GM23338 (cell line): ENCODE results near the gene SLC22A4. TPM values are rescaled to one million over a fixed set of nuclear protein-coding genes. Genes with fewer than 3 reads are reported as not detected.

Experiments
- ATAC-seq: fragments of 200-7000 bp; cut with Tn5 transposase; 3 replicates; pipeline ENCODE4 v1.9.1; 2020
- DNase-seq: peaks from one replicate; pipeline ENCODE4 v3.0.0-alpha.2; 2015; ENCODE audit warnings: low spot score
- H2AFZ ChIP-seq: fragments of 200-600 bp; sonication (generic); 2 replicates; pipeline ENCODE4 v1.8.0; 2016; ENCODE audit warnings: antibody characterized with exemption, mild to moderate bottlenecking, moderate library complexity
- H3F3A ChIP-seq: fragments of 200-600 bp; sonication (generic); replicated peaks from 2 replicates; pipeline ENCODE4 v1.8.0; 2017; ENCODE audit warnings: antibody characterized with exemption, mixed run types, low read depth
- H3K27ac ChIP-seq: fragments of 200-600 bp; sonication (generic); 2 replicates; pipeline ENCODE4 v1.6.1; 2016; ENCODE audit warnings: low read depth
- H3K27me3 ChIP-seq: fragments of 200-600 bp; sonication (generic); 2 replicates; pipeline ENCODE4 v1.8.0; 2016; ENCODE audit warnings: mild to moderate bottlenecking, mixed run types, moderate library complexity; ENCODE audit not compliant: insufficient read depth
- H3K36me3 ChIP-seq: fragments of 200-600 bp; sonication (generic); 2 replicates; pipeline ENCODE4 v1.8.0; 2016; ENCODE audit warnings: mild to moderate bottlenecking; ENCODE audit not compliant: insufficient read depth
- H3K4me1 ChIP-seq: fragments of 200-600 bp; sonication (generic); 2 replicates; pipeline ENCODE4 v1.8.0; 2016; ENCODE audit warnings: mild to moderate bottlenecking, moderate library complexity; ENCODE audit not compliant: insufficient read depth
- H3K4me2 ChIP-seq: fragments of 200-600 bp; sonication (generic); 2 replicates; pipeline ENCODE4 v1.7.1; 2017; ENCODE audit warnings: mixed run types
- H3K4me3 ChIP-seq: fragments of 200-600 bp; sonication (generic); 2 replicates; pipeline ENCODE4 v1.6.1; 2016; ENCODE audit warnings: mixed run types
- H3K79me2 ChIP-seq: fragments of 200-600 bp; sonication (generic); replicated peaks from 2 replicates; pipeline ENCODE4 v1.8.0; 2017; ENCODE audit warnings: mild to moderate bottlenecking; ENCODE audit not compliant: insufficient read depth
- H3K9me2 ChIP-seq: fragments of 200-600 bp; sonication (generic); 2 replicates; pipeline ENCODE4 v1.8.0; 2017; ENCODE audit not compliant: insufficient read depth
- H4K20me1 ChIP-seq: fragments of 200-600 bp; sonication (generic); replicated peaks from 2 replicates; pipeline ENCODE4 v1.8.0; 2017; ENCODE audit warnings: mild to moderate bottlenecking; ENCODE audit not compliant: insufficient read depth
- H3K27ac Mint-ChIP-seq: 2 replicates; pipeline ENCODE4 v1.8.0; 2020; ENCODE audit warnings: inconsistent platforms, mild to moderate bottlenecking, moderate library complexity, mixed read lengths
- H3K27me3 Mint-ChIP-seq: 3 replicates; pipeline ENCODE4 v1.8.0; 2022; ENCODE audit warnings: low read depth, mild to moderate bottlenecking, moderate library complexity, mixed read lengths, inconsistent platforms; ENCODE audit not compliant: insufficient read depth, poor library complexity
- H3K36me3 Mint-ChIP-seq: 3 replicates; pipeline ENCODE4 v1.8.0; 2021; ENCODE audit warnings: low read depth, mild to moderate bottlenecking, inconsistent platforms, moderate library complexity, mixed read lengths
- H3K4me1 Mint-ChIP-seq: 3 replicates; pipeline ENCODE4 v1.8.0; 2020; ENCODE audit warnings: mild to moderate bottlenecking, inconsistent platforms, mixed read lengths
- H3K4me3 Mint-ChIP-seq: 3 replicates; pipeline ENCODE4 v1.8.0; 2021; ENCODE audit warnings: moderate library complexity, mild to moderate bottlenecking, inconsistent platforms, mixed read lengths
- H3K9me3 Mint-ChIP-seq: 3 replicates; pipeline ENCODE4 v1.8.0; 2020; ENCODE audit warnings: moderate library complexity, mild to moderate bottlenecking, inconsistent platforms, mixed read lengths
- CREB1 ChIP-seq: fragments of 250-450 bp; sonication (Bioruptor Pico); IDR thresholded peaks from 2 replicates; pipeline ENCODE4 v1.5.0; 2020; ENCODE audit warnings: low read depth, mild to moderate bottlenecking, moderate library complexity
- EZH2 ChIP-seq: fragments of 200-600 bp; sonication (generic); IDR thresholded peaks from one replicate; pipeline ENCODE4 v1.8.0; 2017; ENCODE audit warnings: antibody characterized with exemption, mild to moderate bottlenecking, low read depth; ENCODE audit not compliant: unreplicated experiment
- EZH2phosphoT487 ChIP-seq: fragments of 200-600 bp; sonication (generic); IDR thresholded peaks from one replicate; pipeline ENCODE4 v1.8.1; 2018; ENCODE audit warnings: antibody characterized with exemption; ENCODE audit not compliant: unreplicated experiment
- JUNB ChIP-seq: IDR thresholded peaks from one replicate; pipeline ENCODE4 v1.6.1; 2016; ENCODE audit warnings: antibody characterized with exemption; ENCODE audit not compliant: unreplicated experiment
- NANOG ChIP-seq: IDR thresholded peaks from 2 replicates; pipeline ENCODE4 v1.6.1; 2016; ENCODE audit warnings: antibody characterized with exemption, borderline replicate concordance
- POLR2AphosphoS5 ChIP-seq: IDR thresholded peaks from 2 replicates; pipeline ENCODE4 v1.6.1; 2016; ENCODE audit warnings: antibody characterized with exemption, low read depth
- STAT1 ChIP-seq: IDR thresholded peaks from one replicate; pipeline ENCODE4 v1.6.1; 2016; ENCODE audit warnings: antibody characterized with exemption; ENCODE audit not compliant: unreplicated experiment
- ZNF114 ChIP-seq: fragments of 250-450 bp; sonication (Bioruptor Pico); IDR thresholded peaks from 2 replicates; pipeline ENCODE4 v1.5.0; 2020; ENCODE audit warnings: mild to moderate bottlenecking, moderate library complexity
- ZNF331 ChIP-seq: fragments of 250-450 bp; sonication (Bioruptor Pico); IDR thresholded peaks from 2 replicates; pipeline ENCODE4 v1.5.0; 2020; ENCODE audit warnings: low read depth, mild to moderate bottlenecking, moderate library complexity
- polyA plus RNA-seq: library from polyadenylated mRNA; unstranded; fragments of >200 nt; fragmentation: Nextera tagmentation; extraction: Ambion mirVana; gene quantifications from 2 replicates; pipeline ENCODE4 v1.2.1, GENCODE V29; 2016
- total RNA-seq: library from RNA; depleted of rRNA; stranded (reverse); fragments of >200 nt; shearing (Covaris generic); gene quantifications from 2 replicates; pipeline ENCODE4 v1.2.3, GENCODE V29; 2014
- TF ChIP-seq, protein P1 (sequence below): fragments of 250-450 bp; sonication (Bioruptor Pico); IDR thresholded peaks from 2 replicates; pipeline ENCODE4 v1.5.0; 2020; ENCODE audit warnings: mild to moderate bottlenecking, moderate library complexity
- TF ChIP-seq, protein P2 (sequence below): IDR thresholded peaks from 2 replicates; pipeline ENCODE4 v1.6.1; 2016; ENCODE audit warnings: antibody characterized with exemption
- TF ChIP-seq, protein P3 (sequence below): IDR thresholded peaks from one replicate; pipeline ENCODE4 v1.6.1; 2018; ENCODE audit warnings: antibody characterized with exemption; ENCODE audit not compliant: unreplicated experiment
- TF ChIP-seq, protein P4 (sequence below), 2 experiments: fragments of 200-600 bp in 1 of 2; sonication (generic) in 1 of 2; conservative IDR thresholded peaks; 2 replicates each; pipeline versions ENCODE4 v1.5.1 to v1.6.1; 2016 to 2017; ENCODE audit warnings: antibody characterized with exemption in 2 of 2, low read depth in 2 of 2, mild to moderate bottlenecking in 2 of 2, moderate library complexity in 1 of 2

Gene SLC22A4
- total and polyA plus RNA-seq, 2 experiments from 2014 or later: 0.28 to 0.40 TPM

DNA sequence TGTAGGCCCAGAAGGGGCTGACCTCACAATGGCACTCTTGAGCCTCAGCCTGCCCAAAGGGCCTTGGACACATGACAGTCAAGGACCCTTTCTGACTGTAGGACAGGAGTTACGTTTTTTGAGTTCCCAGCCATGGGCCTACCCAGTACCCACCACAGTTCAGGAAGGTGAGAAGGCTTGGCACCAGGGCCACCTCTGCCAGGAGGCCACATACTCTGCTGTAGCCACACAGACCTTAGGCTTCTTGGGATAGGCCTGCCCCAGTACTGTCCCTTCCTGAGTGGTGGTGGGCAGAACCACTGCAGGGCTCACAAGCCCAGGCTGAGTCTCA, 23.9 kb upstream of the SLC22A4 start:
- Mint-ChIP-seq H3K4me3 (no peak overlapping the region), H3K9me3 (no peaks in the 10 kb centered on the region), H3K4me1 (peaks cover 18% of the 10 kb centered on the region), H3K27me3 (peaks cover 6% of the 10 kb centered on the region), H3K27ac (no peak overlapping the region), H3K36me3 (no peaks in the 10 kb centered on the region)
- H3K4me2 ChIP-seq: no peak overlapping the region
- no peaks in the 10 kb centered on the region for H3K79me2 ChIP-seq
- H3K27ac ChIP-seq: no peak overlapping the region
- H3F3A ChIP-seq: peaks cover 5% of the 10 kb centered on the region; the same call in 1 of the 2 replicates
- no peaks in the 10 kb centered on the region for H4K20me1 ChIP-seq
- no peaks in the 10 kb centered on the region for H3K27me3 ChIP-seq
- H3K4me3 ChIP-seq: no peak overlapping the region
- no peak overlapping the region for H2AFZ ChIP-seq
- H3K4me1 ChIP-seq: no peaks in the 10 kb centered on the region
- DNase-seq (no peak), ATAC-seq (no peak)
- TF ChIP-seq JUNB (no peak), EZH2phosphoT487 (no peak), CREB1 (CRISPR knock-in tag) (no peak), ZNF331 (no peak), POLR2AphosphoS5 (no peak), ZNF114 (CRISPR knock-in tag) (no peak), STAT1 (no peak), EZH2 (no peak), NANOG (no peak)
- TF ChIP-seq, protein P1, sequence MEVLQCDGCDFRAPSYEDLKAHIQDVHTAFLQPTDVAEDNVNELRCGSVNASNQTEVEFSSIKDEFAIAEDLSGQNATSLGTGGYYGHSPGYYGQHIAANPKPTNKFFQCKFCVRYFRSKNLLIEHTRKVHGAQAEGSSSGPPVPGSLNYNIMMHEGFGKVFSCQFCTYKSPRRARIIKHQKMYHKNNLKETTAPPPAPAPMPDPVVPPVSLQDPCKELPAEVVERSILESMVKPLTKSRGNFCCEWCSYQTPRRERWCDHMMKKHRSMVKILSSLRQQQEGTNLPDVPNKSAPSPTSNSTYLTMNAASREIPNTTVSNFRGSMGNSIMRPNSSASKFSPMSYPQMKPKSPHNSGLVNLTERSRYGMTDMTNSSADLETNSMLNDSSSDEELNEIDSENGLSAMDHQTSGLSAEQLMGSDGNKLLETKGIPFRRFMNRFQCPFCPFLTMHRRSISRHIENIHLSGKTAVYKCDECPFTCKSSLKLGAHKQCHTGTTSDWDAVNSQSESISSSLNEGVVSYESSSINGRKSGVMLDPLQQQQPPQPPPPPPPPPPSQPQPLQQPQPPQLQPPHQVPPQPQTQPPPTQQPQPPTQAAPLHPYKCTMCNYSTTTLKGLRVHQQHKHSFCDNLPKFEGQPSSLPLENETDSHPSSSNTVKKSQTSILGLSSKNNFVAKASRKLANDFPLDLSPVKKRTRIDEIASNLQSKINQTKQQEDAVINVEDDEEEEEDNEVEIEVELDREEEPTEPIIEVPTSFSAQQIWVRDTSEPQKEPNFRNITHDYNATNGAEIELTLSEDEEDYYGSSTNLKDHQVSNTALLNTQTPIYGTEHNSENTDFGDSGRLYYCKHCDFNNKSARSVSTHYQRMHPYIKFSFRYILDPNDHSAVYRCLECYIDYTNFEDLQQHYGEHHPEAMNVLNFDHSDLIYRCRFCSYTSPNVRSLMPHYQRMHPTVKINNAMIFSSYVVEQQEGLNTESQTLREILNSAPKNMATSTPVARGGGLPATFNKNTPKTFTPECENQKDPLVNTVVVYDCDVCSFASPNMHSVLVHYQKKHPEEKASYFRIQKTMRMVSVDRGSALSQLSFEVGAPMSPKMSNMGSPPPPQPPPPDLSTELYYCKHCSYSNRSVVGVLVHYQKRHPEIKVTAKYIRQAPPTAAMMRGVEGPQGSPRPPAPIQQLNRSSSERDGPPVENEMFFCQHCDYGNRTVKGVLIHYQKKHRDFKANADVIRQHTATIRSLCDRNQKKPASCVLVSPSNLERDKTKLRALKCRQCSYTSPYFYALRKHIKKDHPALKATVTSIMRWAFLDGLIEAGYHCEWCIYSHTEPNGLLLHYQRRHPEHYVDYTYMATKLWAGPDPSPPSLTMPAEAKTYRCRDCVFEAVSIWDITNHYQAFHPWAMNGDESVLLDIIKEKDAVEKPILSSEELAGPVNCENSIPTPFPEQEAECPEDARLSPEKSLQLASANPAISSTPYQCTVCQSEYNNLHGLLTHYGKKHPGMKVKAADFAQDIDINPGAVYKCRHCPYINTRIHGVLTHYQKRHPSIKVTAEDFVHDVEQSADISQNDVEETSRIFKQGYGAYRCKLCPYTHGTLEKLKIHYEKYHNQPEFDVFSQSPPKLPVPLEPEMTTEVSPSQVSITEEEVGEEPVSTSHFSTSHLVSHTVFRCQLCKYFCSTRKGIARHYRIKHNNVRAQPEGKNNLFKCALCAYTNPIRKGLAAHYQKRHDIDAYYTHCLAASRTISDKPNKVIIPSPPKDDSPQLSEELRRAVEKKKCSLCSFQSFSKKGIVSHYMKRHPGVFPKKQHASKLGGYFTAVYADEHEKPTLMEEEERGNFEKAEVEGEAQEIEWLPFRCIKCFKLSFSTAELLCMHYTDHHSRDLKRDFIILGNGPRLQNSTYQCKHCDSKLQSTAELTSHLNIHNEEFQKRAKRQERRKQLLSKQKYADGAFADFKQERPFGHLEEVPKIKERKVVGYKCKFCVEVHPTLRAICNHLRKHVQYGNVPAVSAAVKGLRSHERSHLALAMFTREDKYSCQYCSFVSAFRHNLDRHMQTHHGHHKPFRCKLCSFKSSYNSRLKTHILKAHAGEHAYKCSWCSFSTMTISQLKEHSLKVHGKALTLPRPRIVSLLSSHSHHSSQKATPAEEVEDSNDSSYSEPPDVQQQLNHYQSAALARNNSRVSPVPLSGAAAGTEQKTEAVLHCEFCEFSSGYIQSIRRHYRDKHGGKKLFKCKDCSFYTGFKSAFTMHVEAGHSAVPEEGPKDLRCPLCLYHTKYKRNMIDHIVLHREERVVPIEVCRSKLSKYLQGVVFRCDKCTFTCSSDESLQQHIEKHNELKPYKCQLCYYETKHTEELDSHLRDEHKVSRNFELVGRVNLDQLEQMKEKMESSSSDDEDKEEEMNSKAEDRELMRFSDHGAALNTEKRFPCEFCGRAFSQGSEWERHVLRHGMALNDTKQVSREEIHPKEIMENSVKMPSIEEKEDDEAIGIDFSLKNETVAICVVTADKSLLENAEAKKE (CRISPR knock-in tag): no peak
- TF ChIP-seq, protein P2, sequence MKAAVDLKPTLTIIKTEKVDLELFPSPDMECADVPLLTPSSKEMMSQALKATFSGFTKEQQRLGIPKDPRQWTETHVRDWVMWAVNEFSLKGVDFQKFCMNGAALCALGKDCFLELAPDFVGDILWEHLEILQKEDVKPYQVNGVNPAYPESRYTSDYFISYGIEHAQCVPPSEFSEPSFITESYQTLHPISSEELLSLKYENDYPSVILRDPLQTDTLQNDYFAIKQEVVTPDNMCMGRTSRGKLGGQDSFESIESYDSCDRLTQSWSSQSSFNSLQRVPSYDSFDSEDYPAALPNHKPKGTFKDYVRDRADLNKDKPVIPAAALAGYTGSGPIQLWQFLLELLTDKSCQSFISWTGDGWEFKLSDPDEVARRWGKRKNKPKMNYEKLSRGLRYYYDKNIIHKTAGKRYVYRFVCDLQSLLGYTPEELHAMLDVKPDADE: no peak
- TF ChIP-seq, protein P3, sequence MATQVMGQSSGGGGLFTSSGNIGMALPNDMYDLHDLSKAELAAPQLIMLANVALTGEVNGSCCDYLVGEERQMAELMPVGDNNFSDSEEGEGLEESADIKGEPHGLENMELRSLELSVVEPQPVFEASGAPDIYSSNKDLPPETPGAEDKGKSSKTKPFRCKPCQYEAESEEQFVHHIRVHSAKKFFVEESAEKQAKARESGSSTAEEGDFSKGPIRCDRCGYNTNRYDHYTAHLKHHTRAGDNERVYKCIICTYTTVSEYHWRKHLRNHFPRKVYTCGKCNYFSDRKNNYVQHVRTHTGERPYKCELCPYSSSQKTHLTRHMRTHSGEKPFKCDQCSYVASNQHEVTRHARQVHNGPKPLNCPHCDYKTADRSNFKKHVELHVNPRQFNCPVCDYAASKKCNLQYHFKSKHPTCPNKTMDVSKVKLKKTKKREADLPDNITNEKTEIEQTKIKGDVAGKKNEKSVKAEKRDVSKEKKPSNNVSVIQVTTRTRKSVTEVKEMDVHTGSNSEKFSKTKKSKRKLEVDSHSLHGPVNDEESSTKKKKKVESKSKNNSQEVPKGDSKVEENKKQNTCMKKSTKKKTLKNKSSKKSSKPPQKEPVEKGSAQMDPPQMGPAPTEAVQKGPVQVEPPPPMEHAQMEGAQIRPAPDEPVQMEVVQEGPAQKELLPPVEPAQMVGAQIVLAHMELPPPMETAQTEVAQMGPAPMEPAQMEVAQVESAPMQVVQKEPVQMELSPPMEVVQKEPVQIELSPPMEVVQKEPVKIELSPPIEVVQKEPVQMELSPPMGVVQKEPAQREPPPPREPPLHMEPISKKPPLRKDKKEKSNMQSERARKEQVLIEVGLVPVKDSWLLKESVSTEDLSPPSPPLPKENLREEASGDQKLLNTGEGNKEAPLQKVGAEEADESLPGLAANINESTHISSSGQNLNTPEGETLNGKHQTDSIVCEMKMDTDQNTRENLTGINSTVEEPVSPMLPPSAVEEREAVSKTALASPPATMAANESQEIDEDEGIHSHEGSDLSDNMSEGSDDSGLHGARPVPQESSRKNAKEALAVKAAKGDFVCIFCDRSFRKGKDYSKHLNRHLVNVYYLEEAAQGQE: no peak
- TF ChIP-seq, protein P4, sequence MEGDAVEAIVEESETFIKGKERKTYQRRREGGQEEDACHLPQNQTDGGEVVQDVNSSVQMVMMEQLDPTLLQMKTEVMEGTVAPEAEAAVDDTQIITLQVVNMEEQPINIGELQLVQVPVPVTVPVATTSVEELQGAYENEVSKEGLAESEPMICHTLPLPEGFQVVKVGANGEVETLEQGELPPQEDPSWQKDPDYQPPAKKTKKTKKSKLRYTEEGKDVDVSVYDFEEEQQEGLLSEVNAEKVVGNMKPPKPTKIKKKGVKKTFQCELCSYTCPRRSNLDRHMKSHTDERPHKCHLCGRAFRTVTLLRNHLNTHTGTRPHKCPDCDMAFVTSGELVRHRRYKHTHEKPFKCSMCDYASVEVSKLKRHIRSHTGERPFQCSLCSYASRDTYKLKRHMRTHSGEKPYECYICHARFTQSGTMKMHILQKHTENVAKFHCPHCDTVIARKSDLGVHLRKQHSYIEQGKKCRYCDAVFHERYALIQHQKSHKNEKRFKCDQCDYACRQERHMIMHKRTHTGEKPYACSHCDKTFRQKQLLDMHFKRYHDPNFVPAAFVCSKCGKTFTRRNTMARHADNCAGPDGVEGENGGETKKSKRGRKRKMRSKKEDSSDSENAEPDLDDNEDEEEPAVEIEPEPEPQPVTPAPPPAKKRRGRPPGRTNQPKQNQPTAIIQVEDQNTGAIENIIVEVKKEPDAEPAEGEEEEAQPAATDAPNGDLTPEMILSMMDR (conservative IDR thresholded peaks at IDR 0.05; ENCODE audit: low read depth in 2 of 2): no peak
- no peaks in the 10 kb centered on the region for H3K36me3 ChIP-seq
- no peaks in the 10 kb centered on the region for H3K9me2 ChIP-seq
